CD4-positive, CD25-positive, alpha-beta regulatory T cell (primary cell): ENCODE measurements around the gene SMIM22. TPM values are rescaled to one million over a fixed set of nuclear protein-coding genes. Genes with fewer than 3 reads are reported as not detected.

Experiments
- polyA plus RNA-seq, 4 donors: library from polyadenylated mRNA; unstranded; fragments of 300-500 nt; fragmentation: Illumina TruSeq; gene quantifications; one replicate each; pipeline ENCODE4 v1.2.3, GENCODE V29; 2021
- total RNA-seq: library from RNA; stranded (reverse); gene quantifications from one replicate; pipeline ENCODE4 v1.2.3, GENCODE V29; 2022

The SMIM22 gene
- total and polyA plus RNA-seq, 5 donors from 2014 or later: not detected

Other genes with a start within 250 kb of the SMIM22 start
- 0.17 TPM for gene C16orf96, start 239.0 kb upstream of the SMIM22 start, total RNA-seq
- gene C16orf96, start 239.0 kb upstream of the SMIM22 start, polyA plus RNA-seq: not detected
- 53.7 TPM for gene UBALD1, start 180.5 kb upstream of the SMIM22 start, total RNA-seq
- 1 to 10 TPM; 5.1 to 7.3 (median 5.4) TPM for gene UBALD1, start 180.5 kb upstream of the SMIM22 start, polyA plus RNA-seq
- gene MGRN1, start 170.5 kb upstream of the SMIM22 start, total RNA-seq: 78.2 TPM
- gene MGRN1, start 170.5 kb upstream of the SMIM22 start, polyA plus RNA-seq: 1 to 10 TPM; 2.5 to 4.7 (median 4.4) TPM
- gene NUDT16L1, start 101.8 kb upstream of the SMIM22 start, total RNA-seq: 43.7 TPM
- 100 to 1,000 TPM in 1 of 4 donors, 10 to 100 TPM in 3; 77.8 to 110 (median 91.5) TPM for gene NUDT16L1, start 101.8 kb upstream of the SMIM22 start, polyA plus RNA-seq
- 20.4 TPM for gene ANKS3, start 61.1 kb upstream of the SMIM22 start, total RNA-seq
- 1 to 10 TPM; 1.4 to 4.0 (median 2.5) TPM for gene ANKS3, start 61.1 kb upstream of the SMIM22 start, polyA plus RNA-seq
- not detected for gene DNAAF8, start 60.8 kb upstream of the SMIM22 start, total RNA-seq
- under 1 TPM in 1 of 4 donors, not detected in 3; 0.06 TPM for gene DNAAF8, start 60.8 kb upstream of the SMIM22 start, polyA plus RNA-seq
- gene ZNF500, start 28.2 kb upstream of the SMIM22 start, total RNA-seq: 12.3 TPM
- 10 to 100 TPM in 2 of 4 donors, 1 to 10 TPM in 2; 4.5 to 16.9 (median 12.1) TPM for gene ZNF500, start 28.2 kb upstream of the SMIM22 start, polyA plus RNA-seq
- gene SEPTIN12, start 7.0 kb upstream of the SMIM22 start, total RNA-seq: 0.27 TPM
- not detected for gene SEPTIN12, start 7.0 kb upstream of the SMIM22 start, polyA plus RNA-seq
- 15.9 TPM for gene ROGDI, start 7.3 kb downstream of the SMIM22 start, total RNA-seq
- gene ROGDI, start 7.3 kb downstream of the SMIM22 start, polyA plus RNA-seq: 1 to 10 TPM; 4.6 to 8.2 (median 7.0) TPM
- gene GLYR1, start 51.9 kb downstream of the SMIM22 start, total RNA-seq: 114 TPM
- gene GLYR1, start 51.9 kb downstream of the SMIM22 start, polyA plus RNA-seq: 10 to 100 TPM; 29.4 to 38.6 (median 33.2) TPM
- gene UBN1, start 52.1 kb downstream of the SMIM22 start, total RNA-seq: 65.3 TPM
- 10 to 100 TPM; 10.8 to 12.8 (median 11.2) TPM for gene UBN1, start 52.1 kb downstream of the SMIM22 start, polyA plus RNA-seq
- not detected for gene PPL, start 141.8 kb downstream of the SMIM22 start, total RNA-seq
- gene PPL, start 141.8 kb downstream of the SMIM22 start, polyA plus RNA-seq: under 1 TPM in 3 of 4 donors, not detected in 1; 0.11 to 0.19 (median 0.14) TPM
- gene SEC14L5, start 163.0 kb downstream of the SMIM22 start, total RNA-seq: 1.5 TPM
- not detected for gene SEC14L5, start 163.0 kb downstream of the SMIM22 start, polyA plus RNA-seq
- gene NAGPA, start 238.6 kb downstream of the SMIM22 start, total RNA-seq: 23.7 TPM
- gene NAGPA, start 238.6 kb downstream of the SMIM22 start, polyA plus RNA-seq: 10 to 100 TPM; 30.2 to 37.5 (median 33.6) TPM